Measurements from ENCODE around the gene PRRG2.

DNA sequence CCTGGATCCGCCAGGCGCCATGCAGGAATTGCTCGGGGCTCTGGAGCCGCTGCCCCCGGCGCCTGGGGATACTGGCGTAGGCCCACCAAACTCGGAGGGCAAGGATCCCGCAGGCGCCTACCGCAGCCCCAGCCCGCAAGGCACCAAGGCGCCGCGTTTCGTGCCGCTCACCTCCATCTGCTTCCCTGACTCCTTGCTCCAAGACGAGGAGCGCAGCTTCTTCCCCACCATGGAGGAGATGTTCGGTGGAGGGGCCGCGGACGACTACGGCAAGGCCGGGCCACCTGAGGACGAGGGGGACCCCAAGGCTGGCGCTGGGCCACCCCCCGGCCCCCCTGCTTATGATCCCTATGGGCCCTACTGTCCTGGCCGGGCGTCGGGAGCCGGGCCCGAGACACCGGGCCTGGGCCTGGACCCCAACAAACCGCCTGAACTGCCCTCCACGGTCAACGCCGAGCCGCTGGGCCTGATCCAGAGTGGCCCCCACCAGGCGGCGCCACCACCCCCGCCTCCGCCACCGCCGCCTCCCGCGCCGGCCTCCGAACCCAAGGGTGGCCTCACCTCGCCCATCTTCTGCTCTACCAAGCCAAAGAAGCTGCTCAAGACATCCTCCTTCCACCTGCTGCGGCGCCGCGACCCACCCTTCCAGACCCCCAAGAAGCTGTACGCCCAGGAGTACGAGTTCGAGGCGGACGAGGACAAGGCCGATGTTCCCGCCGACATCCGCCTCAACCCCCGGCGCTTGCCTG, 16.0 kb downstream of the PRRG2 start:
- TF ChIP-seq ZNF184 (tag by site-specific recombination; IDR thresholded peaks at IDR 0.05) (no peak), ZNF121 (tag by site-specific recombination; IDR thresholded peaks at IDR 0.05) (no peak), CTCF (tag by site-specific recombination; IDR thresholded peaks at IDR 0.05) (no peak), ZNF248 (tag by site-specific recombination; IDR thresholded peaks at IDR 0.05) (no peak), ZNF704 (tag by site-specific recombination; IDR thresholded peaks at IDR 0.05) (no peak)
- TF ChIP-seq, protein P1, sequence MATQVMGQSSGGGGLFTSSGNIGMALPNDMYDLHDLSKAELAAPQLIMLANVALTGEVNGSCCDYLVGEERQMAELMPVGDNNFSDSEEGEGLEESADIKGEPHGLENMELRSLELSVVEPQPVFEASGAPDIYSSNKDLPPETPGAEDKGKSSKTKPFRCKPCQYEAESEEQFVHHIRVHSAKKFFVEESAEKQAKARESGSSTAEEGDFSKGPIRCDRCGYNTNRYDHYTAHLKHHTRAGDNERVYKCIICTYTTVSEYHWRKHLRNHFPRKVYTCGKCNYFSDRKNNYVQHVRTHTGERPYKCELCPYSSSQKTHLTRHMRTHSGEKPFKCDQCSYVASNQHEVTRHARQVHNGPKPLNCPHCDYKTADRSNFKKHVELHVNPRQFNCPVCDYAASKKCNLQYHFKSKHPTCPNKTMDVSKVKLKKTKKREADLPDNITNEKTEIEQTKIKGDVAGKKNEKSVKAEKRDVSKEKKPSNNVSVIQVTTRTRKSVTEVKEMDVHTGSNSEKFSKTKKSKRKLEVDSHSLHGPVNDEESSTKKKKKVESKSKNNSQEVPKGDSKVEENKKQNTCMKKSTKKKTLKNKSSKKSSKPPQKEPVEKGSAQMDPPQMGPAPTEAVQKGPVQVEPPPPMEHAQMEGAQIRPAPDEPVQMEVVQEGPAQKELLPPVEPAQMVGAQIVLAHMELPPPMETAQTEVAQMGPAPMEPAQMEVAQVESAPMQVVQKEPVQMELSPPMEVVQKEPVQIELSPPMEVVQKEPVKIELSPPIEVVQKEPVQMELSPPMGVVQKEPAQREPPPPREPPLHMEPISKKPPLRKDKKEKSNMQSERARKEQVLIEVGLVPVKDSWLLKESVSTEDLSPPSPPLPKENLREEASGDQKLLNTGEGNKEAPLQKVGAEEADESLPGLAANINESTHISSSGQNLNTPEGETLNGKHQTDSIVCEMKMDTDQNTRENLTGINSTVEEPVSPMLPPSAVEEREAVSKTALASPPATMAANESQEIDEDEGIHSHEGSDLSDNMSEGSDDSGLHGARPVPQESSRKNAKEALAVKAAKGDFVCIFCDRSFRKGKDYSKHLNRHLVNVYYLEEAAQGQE (tag by site-specific recombination; IDR thresholded peaks at IDR 0.05) = no peak

All from HEK293 (cell line).